ENCODE results near the gene TBC1D9. TPM values are rescaled to one million over a fixed set of nuclear protein-coding genes. Genes with fewer than 3 reads are reported as not detected.

The TBC1D9 gene
- 35.7 and 40.1 TPM in 2 replicates for total RNA-seq

DNA sequence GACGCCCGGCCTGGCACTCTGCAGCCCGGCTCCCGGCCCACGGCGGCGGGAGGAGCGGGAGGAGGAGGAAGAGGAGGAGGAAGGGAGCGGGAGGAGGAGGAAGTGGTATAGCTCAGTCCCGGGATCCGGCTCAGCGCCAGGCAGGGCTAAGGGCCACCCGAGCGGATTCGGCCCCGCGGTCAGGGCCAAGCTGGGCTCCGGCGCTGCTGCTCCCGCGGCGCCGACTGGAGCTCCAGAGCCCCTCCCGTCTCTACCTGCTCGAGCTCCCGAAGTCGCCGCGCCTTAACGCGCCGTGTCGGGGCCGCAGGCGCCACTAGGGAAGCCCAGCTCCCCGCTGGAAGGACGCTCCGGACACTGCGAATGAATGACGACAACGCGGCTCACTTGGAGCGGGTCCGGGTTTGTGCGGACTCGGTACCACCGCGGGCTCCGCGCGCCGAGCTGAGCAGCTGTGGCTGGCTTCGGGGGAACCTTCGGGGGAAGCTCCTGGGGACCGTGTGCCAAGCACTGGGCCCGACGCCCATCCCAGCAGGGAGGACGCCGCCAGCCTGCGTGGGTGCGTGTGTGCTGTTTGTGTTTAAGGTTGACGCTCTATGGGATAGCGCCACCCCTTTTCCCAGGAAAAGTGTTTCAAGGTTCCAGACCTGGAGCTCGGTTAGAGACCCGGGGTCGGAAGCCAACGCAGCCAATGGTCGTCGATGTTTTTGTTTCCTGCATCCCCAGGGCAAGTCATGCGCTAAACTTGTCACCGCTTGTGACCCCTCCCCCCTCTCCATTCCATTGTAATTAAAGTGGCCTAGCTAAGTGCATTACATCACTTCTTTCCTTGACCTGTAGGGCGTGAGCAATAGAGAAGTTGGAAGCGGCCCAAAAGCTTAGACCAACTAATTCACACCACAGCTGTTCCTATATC lies at the start of gene TBC1D9:
TBC1D9 (minus strand) TSS at position 67 of the 913 bp plus-strand sequence. CDS start 340 bp downstream, outside the sequence.

Other genes with a start within 250 kb of the TBC1D9 start
- 25.3 and 27.1 TPM in 2 replicates for gene ELMOD2, start 232.2 kb downstream of the TBC1D9 start, total RNA-seq
- 0.32 TPM in 1 of 2 replicates, not detected in the other for gene UCP1, start 187.4 kb downstream of the TBC1D9 start, total RNA-seq

Data from epithelial cell of umbilical artery (primary cell).